GM20000 (cell line): Measurements from ENCODE around the gene ENO2.

Source experiments
- DNase-seq: peaks from one replicate; pipeline ENCODE4 v3.0.0; 2012; ENCODE audit warnings: low spot score
- CTCF ChIP-seq: IDR thresholded peaks from 2 replicates; pipeline ENCODE4 v1.5.1; 2012; ENCODE audit warnings: mild to moderate bottlenecking, control low read depth; ENCODE audit errors: extremely low read depth, missing control alignments

Gene ENO2

GRCh38 chr12:6936636-6937480, 22.5 kb downstream of the ENO2 start:
- no peak for TF ChIP-seq CTCF
- peak; percentile 72 for DNase-seq

DNA sequence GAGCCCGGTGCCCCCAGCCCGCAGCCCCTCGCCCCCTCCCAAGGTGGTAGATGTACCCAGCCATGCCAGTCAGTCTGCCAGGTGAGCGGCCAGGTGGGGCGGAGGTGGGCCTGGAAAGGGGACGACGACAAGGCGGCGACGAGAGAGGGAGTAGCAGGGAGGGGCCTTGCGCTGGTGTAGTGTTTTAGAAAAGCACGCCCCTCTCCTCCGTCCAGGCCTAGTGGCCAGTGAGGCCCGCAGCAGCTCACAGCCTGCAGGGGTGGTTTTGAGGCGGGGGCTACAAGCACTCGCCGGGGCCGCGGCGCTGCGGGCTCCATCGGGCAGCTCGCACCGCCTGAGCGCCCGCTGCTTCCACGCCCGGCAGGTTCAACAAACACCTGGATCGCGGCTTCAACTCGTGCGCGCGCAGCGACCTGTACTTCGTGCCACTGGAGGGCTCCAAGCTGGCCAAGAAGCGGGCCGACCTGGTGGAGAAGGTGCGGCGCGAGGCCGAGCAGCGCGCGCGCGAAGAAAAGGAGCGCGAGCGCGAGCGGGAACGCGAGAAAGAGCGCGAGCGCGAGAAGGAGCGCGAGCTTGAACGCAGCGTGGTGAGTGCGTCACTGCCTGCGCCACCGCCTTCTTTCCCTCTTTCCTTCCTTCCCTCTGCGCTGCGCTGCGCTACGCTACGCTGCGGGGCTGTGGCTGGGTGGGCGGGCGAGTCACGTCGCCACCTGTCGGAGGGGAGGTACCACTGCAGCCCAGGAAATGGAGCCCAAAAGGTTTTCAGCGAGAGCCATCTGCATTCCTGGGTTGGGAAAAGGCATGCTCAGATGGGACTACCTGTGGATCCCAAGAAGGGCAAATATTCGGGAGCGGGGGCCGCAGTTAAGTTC, 23.3 kb downstream of the ENO2 start:
- DNase-seq = peak; percentile 89
- peak; percentile 98 for TF ChIP-seq CTCF

GRCh38 chr12:6938353-6939190, 24.2 kb downstream of the ENO2 start:
- TF ChIP-seq CTCF = no peak
- DNase-seq = no peak

DNA sequence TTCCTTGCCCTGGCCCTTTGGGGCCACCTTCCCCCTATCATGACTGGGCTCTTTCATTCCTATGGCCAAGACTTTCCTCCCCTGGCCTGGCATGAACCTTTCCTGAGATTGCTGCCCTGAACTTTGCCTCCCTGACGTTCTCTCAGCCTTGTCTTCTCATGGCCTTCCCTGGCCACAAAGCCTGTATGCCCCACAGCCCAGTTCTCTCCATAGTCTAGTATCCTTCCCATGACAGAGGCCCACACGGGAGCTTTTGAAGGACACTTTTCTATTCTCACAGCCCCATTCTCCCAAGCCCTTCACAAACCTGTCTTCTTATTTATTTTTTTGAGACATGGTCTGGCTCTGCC, 24.8 kb downstream of the ENO2 start:
- DNase-seq = no peak
- no peak for TF ChIP-seq CTCF

GRCh38 chr12:6941267-6941666, 26.9 kb downstream of the ENO2 start:
- TF ChIP-seq CTCF = no peak
- DNase-seq = no peak

DNA sequence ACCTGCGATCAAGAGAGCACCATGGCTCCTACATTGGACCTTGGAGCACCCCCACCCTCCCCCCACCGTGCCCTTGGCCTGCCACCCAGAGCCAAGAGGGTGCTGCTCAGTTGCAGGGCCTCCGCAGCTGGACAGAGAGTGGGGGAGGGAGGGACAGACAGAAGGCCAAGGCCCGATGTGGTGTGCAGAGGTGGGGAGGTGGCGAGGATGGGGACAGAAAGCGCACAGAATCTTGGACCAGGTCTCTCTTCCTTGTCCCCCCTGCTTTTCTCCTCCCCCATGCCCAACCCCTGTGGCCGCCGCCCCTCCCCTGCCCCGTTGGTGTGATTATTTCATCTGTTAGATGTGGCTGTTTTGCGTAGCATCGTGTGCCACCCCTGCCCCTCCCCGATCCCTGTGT, 27.4 kb downstream of the ENO2 start:
- no peak for TF ChIP-seq CTCF
- no peak for DNase-seq
